Activated CD8-positive, alpha-beta T cell treated with anti-CD3 and anti-CD28 coated beads for 36 hours (primary cell): ENCODE results near the gene EIF5. TPM values are rescaled to one million over a fixed set of nuclear protein-coding genes. Genes with fewer than 3 reads are reported as not detected.

Experiments
- ATAC-seq: fragments of 200-7000 bp; cut with Tn5 transposase; one replicate; pipeline ENCODE4 v1.10.0; 2021; ENCODE audit warnings: mild to moderate bottlenecking, moderate library complexity
- CTCF ChIA-PET: fragments of 350-600 bp; sonication (Branson Sonifier 250); formaldehyde crosslinking; loops from one replicate; lab custom pipeline; 2021; ENCODE audit warnings: antibody characterized with exemption; lab: Charles Lee
- POLR2A ChIA-PET: fragments of 350-600 bp; sonication (Branson Sonifier 250); formaldehyde crosslinking; loops from one replicate; lab custom pipeline; 2021; ENCODE audit warnings: antibody characterized with exemption; lab: Charles Lee
- DNase-seq: peaks from one replicate; pipeline ENCODE4 v3.0.0-alpha.2; 2020
- H3K27ac Mint-ChIP-seq: one replicate; pipeline ENCODE4 v1.8.0; 2021; ENCODE audit warnings: mild to moderate bottlenecking, mixed read lengths
- H3K27me3 Mint-ChIP-seq: one replicate; pipeline ENCODE4 v1.8.0; 2021; ENCODE audit warnings: mixed read lengths
- H3K36me3 Mint-ChIP-seq: one replicate; pipeline ENCODE4 v1.8.0; 2021; ENCODE audit warnings: low read depth, mixed read lengths
- H3K4me1 Mint-ChIP-seq: one replicate; pipeline ENCODE4 v1.8.0; 2021; ENCODE audit warnings: low read depth, mixed read lengths
- H3K4me3 Mint-ChIP-seq: one replicate; pipeline ENCODE4 v1.8.0; 2021; ENCODE audit warnings: mild to moderate bottlenecking, moderate library complexity, mixed read lengths
- H3K9me3 Mint-ChIP-seq: one replicate; pipeline ENCODE4 v1.8.0; 2021; ENCODE audit warnings: mixed read lengths
- CTCF ChIP-seq: fragments of 200-600 bp; IDR thresholded peaks from one replicate; pipeline ENCODE4 v1.8.0; 2022; ENCODE audit warnings: antibody characterized with exemption, mild to moderate bottlenecking
- intact Hi-C: fragments of 100-400 bp; cut with micrococcal nuclease; formaldehyde crosslinking; loops from one replicate; pipeline ENCODE4 v1.10.0; 2022
- total RNA-seq, 2 experiments: library from RNA; stranded (reverse); gene quantifications; one replicate each; pipeline ENCODE4 v1.2.3, GENCODE V29; 2021

EIF5 gene
- total RNA-seq, 2 experiments from 2014 or later: 202 to 207 TPM

- no peak for TF ChIP-seq CTCF
- no peaks in the 10 kb centered on the region for H3K36me3 Mint-ChIP-seq
- CTCF ChIA-PET: no interaction called here
- POLR2A ChIA-PET: no interaction called here
- H3K4me3 Mint-ChIP-seq: no peak overlapping the region
- H3K27me3 Mint-ChIP-seq: peaks cover 19% of the 10 kb centered on the region
- intact Hi-C loops: no loop called here
- no peaks in the 10 kb centered on the region for H3K9me3 Mint-ChIP-seq
- no peaks in the 10 kb centered on the region for H3K4me1 Mint-ChIP-seq
- no peak overlapping the region for H3K27ac Mint-ChIP-seq
- ATAC-seq (no peak), DNase-seq (no peak)
Observed at GRCh38 chr14:103288076-103288766, 45.8 kb upstream of the EIF5 start.

- H3K4me1 Mint-ChIP-seq: no peaks in the 10 kb centered on the region
- TF ChIP-seq CTCF: no peak
- POLR2A ChIA-PET: no interaction called here
Observed at GRCh38 chr14:103290056-103290455, 44.0 kb upstream of the EIF5 start.

GRCh38 chr14:103290494-103290893 lies 43.5 kb upstream of the EIF5 start:
- intact Hi-C loops: loop anchor here (10.0 kb wide), 2 partner anchors 106 to 186 kb away; no protein-coding TSS in a partner anchor
- POLR2A ChIA-PET: no interaction called here

More at GRCh38 chr14:103290056-103290455, 44.0 kb upstream of the EIF5 start:
- DNase-seq (no peak), ATAC-seq (no peak)
- no peak overlapping the region for H3K4me3 Mint-ChIP-seq
- H3K9me3 Mint-ChIP-seq: no peaks in the 10 kb centered on the region
- intact Hi-C loops: loop anchor here (10.0 kb wide), 2 partner anchors 105 to 185 kb away; no protein-coding TSS in a partner anchor
- no peaks in the 10 kb centered on the region for H3K36me3 Mint-ChIP-seq
- no peak overlapping the region for H3K27ac Mint-ChIP-seq
- CTCF ChIA-PET: interaction anchor here (1.0 kb wide), 1 partner anchor 185 kb away, joined by 3 read pairs; no protein-coding TSS in a partner anchor
- H3K27me3 Mint-ChIP-seq: peaks cover 14% of the 10 kb centered on the region

GRCh38 chr14:103290961-103291360 lies 43.1 kb upstream of the EIF5 start:
- Mint-ChIP-seq H3K27me3 (peaks cover 13% of the 10 kb centered on the region), H3K27ac (no peak overlapping the region), H3K4me1 (no peaks in the 10 kb centered on the region), H3K36me3 (no peaks in the 10 kb centered on the region), H3K4me3 (no peak overlapping the region), H3K9me3 (no peaks in the 10 kb centered on the region)
- ChIA-PET CTCF (interaction anchor here (0.9 to 2.8 kb wide), 3 partner anchors 20 to 186 kb away, joined by 3 to 38 read pairs (median 3); no protein-coding TSS in a partner anchor), POLR2A (no interaction called here)
- TF ChIP-seq CTCF: no peak
- ATAC-seq (no peak), DNase-seq (no peak)
- intact Hi-C loops: loop anchor here (10.0 kb wide), 2 partner anchors 106 to 186 kb away; no protein-coding TSS in a partner anchor

More at GRCh38 chr14:103290494-103290893, 43.5 kb upstream of the EIF5 start:
- ATAC-seq: no peak
- CTCF ChIA-PET: interaction anchor here (0.9 to 2.8 kb wide), 3 partner anchors 21 to 185 kb away, joined by 3 to 38 read pairs (median 3); no protein-coding TSS in a partner anchor
- H3K4me1 Mint-ChIP-seq: no peaks in the 10 kb centered on the region
- no peaks in the 10 kb centered on the region for H3K36me3 Mint-ChIP-seq
- no peak overlapping the region for H3K4me3 Mint-ChIP-seq
- H3K27me3 Mint-ChIP-seq: peaks cover 13% of the 10 kb centered on the region
- TF ChIP-seq CTCF: no peak
- H3K27ac Mint-ChIP-seq: no peak overlapping the region
- DNase-seq: no peak
- H3K9me3 Mint-ChIP-seq: no peaks in the 10 kb centered on the region
